PC-9 (cell line): Measurements from ENCODE around the gene RBFOX1.

Source experiments
- EZH2 ChIP-seq: fragments of 200-600 bp; sonication (generic); IDR thresholded peaks from 2 replicates; pipeline ENCODE4 v1.8.0; 2017; ENCODE audit warnings: antibody characterized with exemption, low read depth
- TF ChIP-seq, protein P1 (sequence below): fragments of 200-600 bp; sonication (generic); conservative IDR thresholded peaks from 2 replicates; pipeline ENCODE4 v1.6.1; 2017; ENCODE audit warnings: mixed run types, antibody characterized with exemption, mild to moderate bottlenecking, moderate library complexity

DNA sequence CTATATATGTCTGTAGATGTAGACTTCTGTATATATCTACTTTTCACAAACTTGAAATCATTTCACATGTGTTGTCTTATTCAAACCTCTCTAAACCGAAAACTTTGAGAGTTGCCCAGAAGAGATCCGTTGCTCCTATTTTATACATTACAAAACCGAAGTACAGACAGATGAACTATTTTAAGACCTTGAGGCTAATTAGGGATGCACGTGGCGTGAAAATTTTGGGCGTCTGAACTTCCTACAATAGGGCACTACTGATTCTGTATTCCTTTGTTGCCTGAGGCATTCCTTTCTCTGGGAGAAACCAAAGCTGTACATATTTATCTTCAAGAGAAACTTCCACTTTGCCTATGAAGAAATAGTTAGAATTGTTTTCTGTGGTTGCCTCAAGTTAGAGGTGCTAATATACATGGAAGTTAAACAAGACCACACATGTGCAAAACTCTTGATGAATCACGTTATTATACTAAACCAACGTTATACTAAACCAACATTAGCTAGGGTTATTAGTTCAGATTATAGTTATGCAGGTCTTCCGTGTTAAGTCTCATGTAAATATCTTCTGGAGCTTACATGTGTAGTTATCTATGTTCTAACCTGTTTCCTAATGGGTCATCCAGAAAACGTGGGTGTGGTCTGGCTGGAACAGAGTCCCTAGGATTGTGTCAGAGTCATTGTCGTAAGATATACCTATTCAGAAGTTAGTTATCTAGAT is 111.2 kb downstream of the RBFOX1 start:
- TF ChIP-seq, protein P1, sequence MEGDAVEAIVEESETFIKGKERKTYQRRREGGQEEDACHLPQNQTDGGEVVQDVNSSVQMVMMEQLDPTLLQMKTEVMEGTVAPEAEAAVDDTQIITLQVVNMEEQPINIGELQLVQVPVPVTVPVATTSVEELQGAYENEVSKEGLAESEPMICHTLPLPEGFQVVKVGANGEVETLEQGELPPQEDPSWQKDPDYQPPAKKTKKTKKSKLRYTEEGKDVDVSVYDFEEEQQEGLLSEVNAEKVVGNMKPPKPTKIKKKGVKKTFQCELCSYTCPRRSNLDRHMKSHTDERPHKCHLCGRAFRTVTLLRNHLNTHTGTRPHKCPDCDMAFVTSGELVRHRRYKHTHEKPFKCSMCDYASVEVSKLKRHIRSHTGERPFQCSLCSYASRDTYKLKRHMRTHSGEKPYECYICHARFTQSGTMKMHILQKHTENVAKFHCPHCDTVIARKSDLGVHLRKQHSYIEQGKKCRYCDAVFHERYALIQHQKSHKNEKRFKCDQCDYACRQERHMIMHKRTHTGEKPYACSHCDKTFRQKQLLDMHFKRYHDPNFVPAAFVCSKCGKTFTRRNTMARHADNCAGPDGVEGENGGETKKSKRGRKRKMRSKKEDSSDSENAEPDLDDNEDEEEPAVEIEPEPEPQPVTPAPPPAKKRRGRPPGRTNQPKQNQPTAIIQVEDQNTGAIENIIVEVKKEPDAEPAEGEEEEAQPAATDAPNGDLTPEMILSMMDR: no peak
- no peak for TF ChIP-seq EZH2
